ENCODE results near the gene FTSJ3.

DNA sequence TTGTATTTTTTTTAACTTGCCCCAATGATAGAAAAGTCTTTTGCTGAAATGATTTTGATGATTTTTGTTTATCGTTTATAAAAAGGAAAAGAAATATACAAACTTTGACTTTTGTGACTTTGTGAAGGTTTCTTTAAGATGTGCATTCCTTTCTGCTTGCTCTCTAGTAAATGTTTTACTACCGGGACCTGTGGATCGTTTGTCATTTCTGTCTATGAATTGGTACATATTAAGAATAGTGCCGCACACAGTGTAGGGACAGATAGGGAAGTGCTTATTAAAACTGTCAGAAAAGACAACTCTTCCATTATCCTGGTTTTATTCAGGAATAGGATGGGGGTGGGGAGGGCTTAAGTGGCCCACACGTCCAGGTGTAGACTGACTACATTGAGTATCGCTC lies 8.3 kb downstream of the FTSJ3 start:
- TF ChIP-seq EZH2 (IDR thresholded peaks at IDR 0.05; ENCODE audit: insufficient read depth, poor library complexity, severe bottlenecking) (no peak), EZH2phosphoT487 (IDR thresholded peaks at IDR 0.05; ENCODE audit: insufficient read depth, low read depth) (no peak)
